Stimulated activated CD4-positive, alpha-beta T cell treated with anti-CD3 and anti-CD28 coated beads, Interleukin-1b, Interleukin-23, amount 100 ng/mL, for 24 hours (primary cell): ENCODE data around the gene PIANP.

Experiments
- DNase-seq, 4 experiments: peaks; one replicate each; pipeline ENCODE4 v3.0.0-alpha.2; 2020; ENCODE audit warnings: low read depth in 4 of 4, low spot score in 1 of 4

Gene PIANP

DNA sequence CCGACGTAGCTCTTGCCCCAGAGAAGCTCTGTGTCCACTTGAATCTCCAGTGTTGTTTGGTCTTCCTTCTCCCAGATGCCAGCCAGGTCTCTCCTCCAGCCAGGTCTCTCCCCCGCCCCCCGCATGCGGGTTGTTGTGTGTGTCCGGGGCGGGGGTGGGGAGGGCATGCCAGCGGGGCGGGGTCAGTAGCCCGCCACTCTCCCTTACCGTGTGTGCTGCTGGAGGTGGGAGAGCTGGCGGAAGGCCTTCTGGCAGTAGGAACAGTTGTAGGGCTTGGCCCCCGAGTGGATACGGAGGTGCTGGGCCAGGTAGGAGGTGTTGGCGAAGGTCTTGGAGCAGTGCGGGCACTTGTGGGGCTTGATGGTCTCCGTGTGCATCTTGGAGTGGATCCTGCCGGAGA is 28.5 kb downstream of the PIANP start:
- no peak for DNase-seq

DNA sequence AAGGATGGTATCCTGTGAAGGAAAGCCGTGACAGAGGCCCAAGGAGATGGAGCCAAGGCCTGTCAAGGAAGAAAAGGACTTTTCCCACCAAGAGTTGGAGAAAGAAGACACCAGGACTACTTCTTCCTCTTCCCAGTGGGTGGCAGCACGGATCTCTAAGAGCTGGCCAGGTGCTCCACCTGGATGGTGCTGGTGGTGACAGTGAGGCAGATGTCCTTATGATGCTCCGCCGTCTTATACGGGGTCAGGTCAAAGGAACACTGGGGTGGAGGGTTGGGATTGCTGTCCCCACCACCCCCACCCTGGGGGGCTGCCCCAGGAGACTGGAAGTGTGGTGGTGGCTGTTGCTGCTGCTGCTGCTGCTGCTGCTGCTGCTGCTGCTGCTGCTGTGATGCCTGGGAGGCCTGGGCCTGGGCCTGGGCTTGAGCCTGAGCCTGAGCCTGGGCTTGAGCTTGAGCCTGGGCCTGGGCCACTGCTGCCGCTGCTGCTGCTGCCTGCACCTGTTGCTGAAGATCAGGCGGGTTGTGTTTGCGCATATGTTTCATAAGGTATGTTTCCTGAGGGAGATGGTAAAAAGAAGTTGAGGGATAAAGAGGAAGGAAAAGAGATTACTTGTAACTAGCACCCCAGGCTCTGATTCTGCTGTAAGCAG is 32.9 kb downstream of the PIANP start:
- DNase-seq = no peak

DNA sequence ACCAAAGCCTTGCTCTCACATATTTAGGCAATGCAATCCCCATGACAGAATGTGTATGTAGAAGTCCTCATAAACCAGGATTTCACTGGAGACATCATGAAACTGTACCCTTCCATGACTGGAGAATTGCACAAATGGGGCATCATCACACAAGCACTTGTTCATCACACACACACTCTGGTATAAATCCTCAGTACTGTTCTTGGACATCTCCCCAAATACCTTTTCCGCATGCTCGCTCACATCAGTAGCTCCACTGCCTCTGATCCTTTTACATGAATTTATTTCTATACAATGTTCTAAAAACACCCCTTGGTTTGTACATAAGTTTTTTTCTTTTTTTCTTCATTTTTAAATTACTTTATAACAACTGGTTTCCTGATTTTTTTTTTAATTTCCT is 34.4 kb downstream of the PIANP start:
- DNase-seq = no peak

DNA sequence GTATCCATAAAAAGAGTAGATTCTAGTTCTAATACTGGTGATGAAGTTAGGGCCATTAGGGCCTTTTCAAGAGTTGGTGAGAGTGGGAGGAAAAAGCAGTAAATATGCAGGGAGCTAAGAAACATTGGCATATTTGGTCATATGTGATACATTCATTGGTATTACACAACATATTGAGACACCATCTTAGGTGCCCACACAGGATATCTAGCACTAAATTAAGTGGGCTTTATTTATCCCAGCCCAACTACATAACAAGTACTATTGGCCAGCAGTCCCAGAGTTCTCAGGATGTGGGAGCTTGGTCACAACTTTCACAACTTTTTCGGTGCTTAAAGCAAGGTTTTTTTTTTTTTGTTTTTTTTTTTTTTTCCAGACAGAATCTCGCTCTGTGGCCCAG is 35.7 kb downstream of the PIANP start:
- no peak for DNase-seq

DNA sequence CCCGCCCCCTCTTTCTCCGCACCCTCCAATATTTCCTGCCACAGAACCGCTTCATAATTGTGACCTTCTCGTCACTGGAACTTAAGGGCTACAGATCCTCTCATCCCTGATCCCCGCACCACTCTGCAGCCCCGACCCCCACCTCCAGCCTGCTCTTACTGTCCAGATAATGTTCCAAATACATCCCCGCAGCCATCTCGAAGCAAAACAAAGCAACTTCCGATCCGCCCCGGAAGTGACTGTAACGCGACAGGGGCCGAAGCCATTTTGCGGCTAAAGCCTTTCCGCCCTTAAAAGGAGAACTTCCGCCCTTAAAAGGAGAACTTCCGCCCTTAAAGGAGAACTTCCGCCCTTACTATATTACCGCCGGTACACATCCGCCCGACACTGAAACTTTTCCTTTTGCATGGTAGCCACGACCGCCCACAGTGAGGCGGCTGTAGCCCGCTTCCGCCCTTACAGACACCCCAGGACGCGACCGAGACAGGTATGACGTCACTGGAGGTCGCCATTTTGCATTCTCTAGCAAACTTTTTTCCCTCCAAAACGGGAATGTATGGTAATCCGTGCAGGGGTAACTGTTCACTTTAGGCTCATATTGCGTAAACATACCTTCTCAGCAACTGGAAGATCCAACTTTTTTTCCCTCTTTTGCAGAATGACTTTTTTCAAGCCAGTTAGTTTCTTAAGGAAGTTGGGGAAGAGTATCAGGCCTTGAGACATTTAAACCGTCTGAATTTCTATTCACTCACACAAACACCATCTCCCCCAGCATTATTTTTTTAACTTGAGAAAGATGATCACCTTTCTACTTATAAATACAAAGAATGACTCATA is 37.5 kb downstream of the PIANP start, which contains the start of gene ING4:
ING4 (minus strand) TSS at position 214 of the 837 bp plus-strand sequence; CDS start at position 196, 18 bp downstream.
- peak; percentile 77 to 89 (median 87) for DNase-seq

DNA sequence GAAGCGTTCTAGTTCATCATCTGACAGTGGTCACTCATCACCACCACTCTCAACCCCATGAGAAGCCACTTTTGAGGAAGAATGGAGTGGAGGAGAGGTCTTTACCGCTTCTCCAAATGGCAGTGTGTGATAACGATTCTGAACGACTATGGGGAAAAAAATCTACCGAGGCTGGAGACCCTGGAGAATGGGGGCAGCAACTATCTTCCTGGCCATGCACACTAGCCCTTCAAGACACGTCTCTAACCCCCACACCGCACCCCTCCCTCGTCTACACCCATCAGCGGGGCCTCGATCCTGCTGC is 38.1 kb downstream of the PIANP start:
- DNase-seq = no peak

DNA sequence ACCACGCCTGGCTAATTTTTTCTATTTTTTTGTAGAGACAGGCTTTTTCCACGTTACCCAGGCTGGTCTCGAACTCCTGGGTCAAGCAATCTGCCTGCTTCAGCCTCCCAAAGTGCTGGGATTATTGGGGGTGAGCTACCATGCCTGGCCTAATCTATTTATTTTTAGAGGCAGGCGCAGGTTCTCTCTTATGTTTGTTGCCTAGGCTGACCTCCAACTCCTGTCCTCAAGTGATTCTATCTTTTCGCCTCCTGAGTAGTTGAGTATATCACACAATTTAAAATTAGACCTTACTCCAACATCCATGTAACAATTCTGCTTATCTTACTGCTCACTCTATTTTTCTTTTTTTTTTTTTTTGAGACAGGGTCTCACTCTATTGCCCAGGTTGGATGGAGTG is 46.6 kb downstream of the PIANP start:
- DNase-seq = no peak

DNA sequence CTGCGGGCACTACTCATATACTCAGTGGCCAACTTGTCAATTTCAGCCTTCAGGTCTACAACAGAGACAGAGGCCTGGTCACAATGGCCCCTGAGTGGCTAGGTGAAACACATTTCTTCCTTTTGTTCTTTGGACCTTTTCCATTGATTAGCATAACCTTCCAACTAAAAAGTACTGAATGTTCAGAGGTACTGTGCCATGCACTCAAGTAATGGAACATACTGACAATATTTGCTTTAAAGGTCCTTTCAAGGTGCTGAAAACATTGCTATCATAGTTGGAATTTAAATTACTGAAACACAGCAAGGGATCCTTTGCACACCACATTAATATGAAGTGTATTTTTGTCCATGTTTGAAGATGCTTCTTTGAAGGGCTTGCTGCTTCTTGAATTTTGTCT is 47.3 kb downstream of the PIANP start:
- no peak for DNase-seq

DNA sequence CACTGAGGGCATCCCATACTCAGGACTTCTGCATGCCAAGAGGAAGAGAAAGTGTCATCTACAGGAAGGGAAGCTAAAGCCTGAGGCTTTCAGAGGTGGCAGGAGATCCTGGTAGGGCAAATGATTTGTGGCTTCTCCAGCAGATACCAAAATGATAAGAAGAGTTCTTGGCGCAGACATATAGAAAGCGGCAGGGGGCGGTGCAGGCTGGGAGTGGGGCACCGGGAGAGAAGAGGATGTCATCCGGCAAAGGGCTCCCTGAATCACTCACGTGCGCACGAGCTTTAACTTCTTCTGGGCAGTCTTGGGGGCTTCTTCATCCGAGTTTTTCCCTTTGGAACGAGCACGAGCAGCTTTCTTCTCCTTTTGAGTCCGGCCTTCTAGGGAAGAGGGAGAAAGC is 48.2 kb downstream of the PIANP start:
- DNase-seq = no peak

DNA sequence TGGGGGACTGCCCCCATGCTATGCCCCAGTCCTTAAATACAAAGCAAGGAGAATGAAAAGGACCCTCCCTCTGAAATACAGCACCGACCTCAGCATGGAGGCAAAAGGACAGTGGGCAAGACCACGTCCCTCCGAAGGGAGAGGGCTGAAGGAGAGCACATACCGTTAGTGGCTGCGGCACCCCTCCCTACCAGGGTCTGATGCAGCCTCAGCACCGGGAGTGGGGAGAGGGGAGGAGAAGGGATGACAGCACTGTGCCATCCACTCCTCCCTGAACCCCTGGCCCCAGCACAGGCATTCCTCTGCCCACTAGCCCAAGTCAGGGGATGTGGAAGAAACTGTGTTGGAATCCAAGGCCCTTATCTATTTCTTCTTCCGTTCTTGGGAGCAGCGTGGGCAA is 49.8 kb downstream of the PIANP start:
- no peak for DNase-seq

DNA sequence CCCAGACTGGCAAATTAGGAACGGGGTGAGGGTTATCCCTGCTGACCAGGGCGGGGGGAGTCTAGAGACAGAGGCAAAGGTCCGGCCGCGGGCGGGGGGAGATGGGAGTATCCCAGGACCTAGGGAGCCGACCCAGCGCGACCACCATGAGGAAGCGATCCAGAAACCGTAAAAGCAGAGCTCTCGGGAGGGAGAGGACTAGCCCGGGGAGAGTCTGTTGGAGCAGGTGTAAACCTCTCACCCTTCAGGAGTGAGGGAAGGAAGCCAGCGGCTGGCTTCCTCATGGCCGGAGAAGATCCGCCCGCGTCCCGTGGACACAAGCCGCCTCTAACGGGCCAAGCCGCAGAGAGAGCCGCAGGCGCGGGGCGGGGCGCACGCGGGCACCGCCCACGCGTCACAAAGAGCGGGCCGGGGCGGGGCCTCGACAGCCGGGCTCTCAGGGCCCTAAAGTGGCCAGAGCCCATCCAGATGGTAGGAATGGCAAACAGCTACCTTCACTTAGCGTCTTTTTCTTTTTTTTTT is 53.5 kb downstream of the PIANP start, which contains the start of gene ACRBP:
ACRBP (minus strand) TSS at position 350 of the 522 bp plus-strand sequence; CDS start at position 284, 66 bp downstream.
- DNase-seq = no peak

DNA sequence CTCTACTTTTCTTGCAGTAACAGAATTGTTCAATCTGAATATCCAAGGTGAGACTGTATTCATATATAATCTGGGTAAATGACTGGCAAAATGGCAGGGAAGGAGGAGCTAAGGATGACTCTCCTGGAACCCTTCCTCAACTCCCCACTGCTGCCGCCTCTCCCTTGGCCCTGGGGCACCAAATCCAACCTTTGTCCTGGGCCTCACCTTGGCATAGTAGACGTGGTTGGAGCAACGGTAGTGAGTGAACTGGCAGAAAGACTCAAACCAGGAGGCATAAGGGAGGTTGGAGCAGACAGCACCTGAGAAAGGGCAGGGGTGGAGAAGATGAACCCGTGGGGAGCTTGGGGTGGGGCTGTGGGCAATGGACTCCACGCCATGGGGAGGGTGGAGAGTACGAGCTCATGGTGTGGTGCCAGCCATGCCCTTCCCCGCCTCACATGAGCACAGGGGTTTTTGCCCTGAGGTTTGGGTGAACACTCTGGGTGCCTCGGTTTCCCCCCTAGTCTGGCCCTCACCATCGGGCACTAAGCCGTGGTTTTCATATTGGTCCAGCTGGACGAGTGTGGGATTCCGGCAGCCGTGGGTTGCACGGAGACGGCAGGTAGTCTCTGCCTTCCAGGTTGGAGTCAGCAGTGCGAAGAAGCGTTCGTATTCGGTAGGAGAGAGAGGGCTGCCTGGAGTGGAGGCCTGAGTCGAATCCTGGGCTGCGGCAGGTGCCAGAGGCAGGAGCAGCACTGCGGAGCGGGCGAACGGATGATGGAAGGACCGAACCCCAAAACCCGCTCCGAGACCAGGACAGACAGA is 54.1 kb downstream of the PIANP start:
- DNase-seq = no peak

DNA sequence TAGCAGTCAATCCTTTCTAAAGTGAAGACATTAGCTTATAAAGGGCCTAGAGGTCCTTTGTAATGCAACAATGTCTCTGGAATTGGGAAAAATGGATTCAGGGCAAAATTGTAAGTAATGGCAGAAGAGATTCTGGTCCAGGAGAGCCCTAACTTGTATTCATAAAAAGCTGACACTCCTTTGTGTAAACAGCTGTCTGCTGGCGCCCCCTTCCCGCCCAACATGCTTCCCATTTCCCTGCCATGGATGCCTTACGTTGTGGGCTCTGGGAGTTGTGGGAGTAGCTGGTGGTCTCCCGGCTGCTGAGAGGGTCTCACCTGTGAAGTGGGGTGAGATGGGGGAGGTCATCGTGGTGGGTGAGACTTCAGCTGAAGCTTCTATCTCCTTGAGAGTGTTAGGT is 55.7 kb downstream of the PIANP start:
- DNase-seq = no peak

DNA sequence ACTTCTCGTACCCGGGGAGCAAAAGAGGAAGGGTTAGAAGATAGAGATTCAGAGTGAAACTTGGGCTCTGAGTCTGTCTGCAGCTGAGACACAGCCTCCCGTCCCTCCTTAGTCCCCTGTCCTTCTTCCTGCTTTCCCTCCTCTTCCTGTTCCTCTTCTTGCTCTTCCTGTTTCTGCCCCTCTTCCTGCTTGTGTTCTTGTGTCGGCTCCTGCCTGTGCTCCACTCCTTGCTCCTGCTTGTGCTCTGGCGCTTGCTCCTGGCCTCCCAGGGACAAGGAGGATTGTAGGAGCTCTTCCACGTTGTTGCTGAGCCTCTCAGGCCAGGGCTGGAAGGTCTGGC is 56.4 kb downstream of the PIANP start:
- DNase-seq = no peak
